ENCODE data around the gene RNF144A. TPM values are rescaled to one million over a fixed set of nuclear protein-coding genes. Genes with fewer than 3 reads are reported as not detected.
"Not testable (repeated sequence)": the region's sequence is repeated elsewhere in the genome, so short reads cannot be mapped to it uniquely, and the experiment has no call there.

RNF144A gene
- total and polyA plus RNA-seq, 12 donors = 13.0 to 103 (median 42.3) TPM

- Histone ChIP-seq H3K4me1 (replicated peaks in 1 of 2) (peaks cover 8 to 41% of the 10 kb centered on the region in 2 donors), H3K36me3 (replicated peaks in 1 of 2) (peaks cover 0 to 8% of the 10 kb centered on the region in 2 donors), H3K9me3 (replicated peaks in 1 of 3) (no peaks in the 10 kb centered on the region), H3K27ac (peak overlapping the region in 2 of 5 donors; percentile 13 to 57), H3K27me3 (no peaks in the 10 kb centered on the region), H3K4me3 (no peak overlapping the region)
- no peak for DNase-seq
- intact Hi-C loops (cut with DNase I) = no loop called here
- TF ChIP-seq CTCF (IDR thresholded peaks at IDR 0.05) = no peak
- no peak for TF ChIP-seq POLR2A (IDR thresholded peaks at IDR 0.05)
- 72 to 93% (median 83%) methylated on average over 6 to 12 of the region's 12 CpGs for WGBS, 4 donors
These were observed 77.4 kb downstream of the RNF144A start for GRCh38 chr2:6994536-6995128.

GRCh38 chr2:6995391-6996097 is 78.3 kb downstream of the RNF144A start:
- WGBS, 4 donors = 87 to 98% (median 89%) methylated on average over 10 to 11 of the region's 11 CpGs
- H3K36me3 ChIP-seq (replicated peaks in 1 of 2) = peaks cover 0 to 12% of the 10 kb centered on the region in 2 donors
- no peak for DNase-seq
- TF ChIP-seq POLR2A (IDR thresholded peaks at IDR 0.05) = no peak
- TF ChIP-seq CTCF (IDR thresholded peaks at IDR 0.05) = no peak
- intact Hi-C loops (cut with DNase I) = no loop called here
- no peaks in the 10 kb centered on the region for H3K9me3 ChIP-seq (replicated peaks in 1 of 3)
- peak overlapping the region in 1 of 5 donors; percentile 57 for H3K27ac ChIP-seq
- no peaks in the 10 kb centered on the region for H3K27me3 ChIP-seq
- peaks cover 8 to 47% of the 10 kb centered on the region in 2 donors for H3K4me1 ChIP-seq (replicated peaks in 1 of 2)
- no peak overlapping the region for H3K4me3 ChIP-seq

GRCh38 chr2:6999211-6999877 is 82.1 kb downstream of the RNF144A start:
- H3K4me3 ChIP-seq = no peak overlapping the region
- 74 to 88% (median 78%) methylated on average over 7 of the region's 7 CpGs for WGBS, 4 donors
- peaks cover 8 to 25% of the 10 kb centered on the region in 2 donors for H3K4me1 ChIP-seq (replicated peaks in 1 of 2)
- peaks cover 0 to 8% of the 10 kb centered on the region in 2 donors for H3K36me3 ChIP-seq (replicated peaks in 1 of 2)
- DNase-seq = no peak
- TF ChIP-seq POLR2A (IDR thresholded peaks at IDR 0.05) = no peak
- TF ChIP-seq CTCF (IDR thresholded peaks at IDR 0.05) = no peak
- H3K27ac ChIP-seq = peak overlapping the region in 1 of 5 donors; percentile 7
- no peaks in the 10 kb centered on the region for H3K9me3 ChIP-seq (replicated peaks in 1 of 3)
- H3K27me3 ChIP-seq = no peaks in the 10 kb centered on the region
- intact Hi-C loops (cut with DNase I) = no loop called here

- H3K9me3 ChIP-seq (replicated peaks in 1 of 3); H3K36me3 ChIP-seq (replicated peaks in 1 of 2); intact Hi-C loops (cut with DNase I); H3K27ac ChIP-seq; H3K4me3 ChIP-seq; H3K27me3 ChIP-seq; DNase-seq: not testable (repeated sequence)
- WGBS, 4 donors = 77 to 90% (median 88%) methylated on average over 6 of the region's 6 CpGs
- H3K4me1 ChIP-seq (replicated peaks in 1 of 2) = peaks cover 8 to 23% of the 10 kb centered on the region in 2 donors
These were observed 84.2 kb downstream of the RNF144A start for GRCh38 chr2:7001395-7001794.
